ENCODE results near the gene MUC12.
"Not testable (repeated sequence)": the region's sequence is repeated elsewhere in the genome, so short reads cannot be mapped to it uniquely, and the experiment has no call there.

The MUC12 gene, protein sequence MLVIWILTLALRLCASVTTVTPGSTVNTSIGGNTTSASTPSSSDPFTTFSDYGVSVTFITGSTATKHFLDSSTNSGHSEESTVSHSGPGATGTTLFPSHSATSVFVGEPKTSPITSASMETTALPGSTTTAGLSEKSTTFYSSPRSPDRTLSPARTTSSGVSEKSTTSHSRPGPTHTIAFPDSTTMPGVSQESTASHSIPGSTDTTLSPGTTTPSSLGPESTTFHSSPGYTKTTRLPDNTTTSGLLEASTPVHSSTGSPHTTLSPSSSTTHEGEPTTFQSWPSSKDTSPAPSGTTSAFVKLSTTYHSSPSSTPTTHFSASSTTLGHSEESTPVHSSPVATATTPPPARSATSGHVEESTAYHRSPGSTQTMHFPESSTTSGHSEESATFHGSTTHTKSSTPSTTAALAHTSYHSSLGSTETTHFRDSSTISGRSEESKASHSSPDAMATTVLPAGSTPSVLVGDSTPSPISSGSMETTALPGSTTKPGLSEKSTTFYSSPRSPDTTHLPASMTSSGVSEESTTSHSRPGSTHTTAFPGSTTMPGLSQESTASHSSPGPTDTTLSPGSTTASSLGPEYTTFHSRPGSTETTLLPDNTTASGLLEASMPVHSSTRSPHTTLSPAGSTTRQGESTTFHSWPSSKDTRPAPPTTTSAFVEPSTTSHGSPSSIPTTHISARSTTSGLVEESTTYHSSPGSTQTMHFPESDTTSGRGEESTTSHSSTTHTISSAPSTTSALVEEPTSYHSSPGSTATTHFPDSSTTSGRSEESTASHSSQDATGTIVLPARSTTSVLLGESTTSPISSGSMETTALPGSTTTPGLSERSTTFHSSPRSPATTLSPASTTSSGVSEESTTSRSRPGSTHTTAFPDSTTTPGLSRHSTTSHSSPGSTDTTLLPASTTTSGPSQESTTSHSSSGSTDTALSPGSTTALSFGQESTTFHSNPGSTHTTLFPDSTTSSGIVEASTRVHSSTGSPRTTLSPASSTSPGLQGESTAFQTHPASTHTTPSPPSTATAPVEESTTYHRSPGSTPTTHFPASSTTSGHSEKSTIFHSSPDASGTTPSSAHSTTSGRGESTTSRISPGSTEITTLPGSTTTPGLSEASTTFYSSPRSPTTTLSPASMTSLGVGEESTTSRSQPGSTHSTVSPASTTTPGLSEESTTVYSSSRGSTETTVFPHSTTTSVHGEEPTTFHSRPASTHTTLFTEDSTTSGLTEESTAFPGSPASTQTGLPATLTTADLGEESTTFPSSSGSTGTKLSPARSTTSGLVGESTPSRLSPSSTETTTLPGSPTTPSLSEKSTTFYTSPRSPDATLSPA (N-terminal part only)

DNA sequence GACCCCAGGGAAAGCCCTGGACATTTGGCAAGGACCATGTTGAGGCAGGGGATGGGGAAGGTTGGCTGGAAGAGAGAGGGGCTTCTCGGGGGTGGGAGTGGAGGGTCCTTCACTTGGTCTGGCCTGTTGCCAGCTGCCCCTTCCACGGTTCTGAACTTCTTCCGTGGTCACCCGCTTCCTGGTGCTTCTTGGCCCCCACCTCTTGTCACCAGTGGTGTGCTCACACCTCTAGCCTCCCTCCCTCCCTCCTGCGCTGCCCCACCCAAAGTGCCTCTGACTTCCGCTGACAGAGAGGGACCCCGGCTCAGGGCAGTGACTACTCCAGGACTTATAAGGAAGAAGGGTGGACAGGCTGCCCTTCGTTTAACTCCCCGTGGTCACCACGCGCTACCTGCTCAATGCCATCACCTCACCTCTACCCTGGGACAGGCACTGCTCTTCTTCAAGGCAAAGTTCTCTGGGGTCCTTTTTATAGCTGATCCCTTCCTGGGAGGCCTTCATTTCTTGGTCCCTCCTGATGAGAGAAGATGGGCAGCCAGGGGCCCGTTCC, at the start of gene MUC12:
Gene MUC12 (plus strand): TSS at position 500 of the 550 bp plus-strand sequence. CDS start 58 bp downstream, outside the sequence.
- no peak for DNase-seq (ENCODE audit: low read depth)

DNA sequence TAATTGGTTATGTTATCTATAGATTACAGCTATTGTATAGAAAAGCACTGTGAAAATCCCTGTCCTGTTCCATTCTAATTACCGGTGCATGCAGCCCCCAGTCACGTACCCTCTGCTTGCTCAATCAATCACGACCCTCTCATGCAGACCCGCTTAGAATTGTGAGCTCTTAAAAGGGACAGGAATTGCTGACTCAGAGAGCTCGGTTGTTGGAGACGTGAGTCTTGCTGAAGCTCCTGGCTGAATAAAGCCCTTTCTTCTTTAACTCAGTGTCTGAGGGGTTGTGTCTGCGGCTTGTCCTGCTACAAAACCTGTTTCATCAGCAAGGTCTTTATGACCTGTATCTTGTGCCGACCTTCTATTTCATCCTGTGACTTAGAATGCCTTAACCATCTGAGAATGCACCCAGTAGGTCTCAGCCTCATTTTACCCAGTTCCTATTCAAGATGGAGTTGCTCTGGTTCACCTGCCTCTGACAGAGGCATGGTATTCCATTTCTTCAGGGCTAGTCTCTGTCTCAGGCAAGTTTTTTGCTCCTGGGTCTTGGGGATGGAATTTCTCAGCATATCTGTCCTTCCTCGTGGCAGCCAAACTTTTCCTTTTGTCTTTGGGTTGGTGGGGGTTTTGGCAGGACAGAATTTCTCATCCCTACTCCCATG, 49.5 kb upstream of the MUC12 start:
- DNase-seq (ENCODE audit: low read depth) = not testable (repeated sequence)

DNA sequence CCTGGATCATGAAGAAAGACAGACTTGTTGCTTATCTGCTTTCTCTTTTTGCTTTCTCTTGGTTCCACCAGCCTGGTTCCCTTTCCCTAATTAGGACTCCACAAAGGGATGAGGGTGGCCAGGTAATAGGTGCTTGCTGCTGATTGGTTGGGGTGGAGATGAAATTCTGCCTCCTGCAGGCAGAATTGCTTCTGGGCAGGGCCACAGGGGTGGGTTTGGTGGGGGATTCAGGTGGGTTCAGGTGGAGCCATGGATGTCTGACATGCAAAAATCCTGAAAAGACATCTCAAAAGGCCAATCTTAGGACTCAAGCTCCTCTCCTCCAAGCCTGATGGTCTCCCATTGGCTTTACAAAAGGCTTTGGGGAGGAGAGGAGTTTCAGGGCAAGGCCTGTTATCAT, 48.3 kb upstream of the MUC12 start:
- no peak for DNase-seq (ENCODE audit: low read depth)

DNA sequence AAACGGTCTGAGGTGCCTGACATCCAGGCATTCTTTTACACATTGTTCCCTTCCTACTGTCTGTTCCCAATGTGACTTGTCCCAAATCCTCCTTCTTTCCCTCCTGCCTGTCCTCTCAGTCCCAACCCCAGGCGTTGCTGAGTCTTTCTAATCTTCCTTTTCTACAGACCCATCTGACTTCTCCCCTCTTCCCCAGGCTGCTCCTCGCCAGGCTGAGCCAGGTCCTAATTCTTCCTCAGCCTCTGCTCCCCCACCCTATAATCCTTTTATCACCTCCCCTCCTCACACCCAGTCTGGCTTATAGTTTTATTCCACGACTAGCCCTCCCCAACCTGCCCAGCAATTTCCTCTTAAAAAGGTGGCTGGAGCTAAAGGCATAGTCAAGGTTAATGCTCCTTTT, 45.7 kb upstream of the MUC12 start:
- DNase-seq (ENCODE audit: low read depth) = not testable (repeated sequence)

DNA sequence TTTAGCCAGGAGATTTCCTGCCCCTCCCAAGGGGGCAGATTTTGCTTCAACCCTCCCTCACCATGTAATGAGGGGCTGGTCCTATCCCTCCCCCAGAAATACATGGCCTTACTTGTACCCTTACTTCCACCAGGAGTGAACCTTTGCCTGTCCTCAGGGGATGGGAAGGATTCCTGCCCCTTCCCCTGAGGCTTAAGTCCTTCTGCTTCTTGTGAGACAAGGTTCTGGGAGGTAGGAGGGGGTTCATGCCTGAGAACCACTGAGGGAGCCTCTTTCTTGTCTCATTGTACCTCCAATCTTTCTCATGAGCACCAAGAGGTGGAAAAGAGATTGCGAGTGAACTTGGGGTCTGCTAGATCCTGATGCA, 39.6 kb upstream of the MUC12 start:
- DNase-seq (ENCODE audit: low read depth) = no peak

DNA sequence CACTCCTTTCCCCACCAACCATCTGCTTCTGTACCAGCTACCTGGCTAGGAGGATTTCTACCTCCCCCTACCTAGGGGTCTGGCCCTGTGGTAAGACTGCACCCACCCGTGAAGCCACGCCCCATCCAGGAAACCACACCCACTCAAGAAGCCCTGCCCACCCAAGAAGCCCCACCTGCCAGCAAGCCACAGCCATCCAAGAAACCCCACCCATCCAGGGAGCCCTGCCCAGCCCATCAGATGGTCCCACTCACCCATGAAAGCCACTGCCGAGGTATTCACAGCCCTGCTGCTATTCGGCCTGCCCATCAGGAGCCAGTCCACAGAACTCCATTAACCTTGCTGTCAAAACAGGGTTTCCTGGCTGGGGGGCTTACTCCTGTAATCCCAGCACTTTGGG, 35.6 kb upstream of the MUC12 start:
- no peak for DNase-seq (ENCODE audit: low read depth)

DNA sequence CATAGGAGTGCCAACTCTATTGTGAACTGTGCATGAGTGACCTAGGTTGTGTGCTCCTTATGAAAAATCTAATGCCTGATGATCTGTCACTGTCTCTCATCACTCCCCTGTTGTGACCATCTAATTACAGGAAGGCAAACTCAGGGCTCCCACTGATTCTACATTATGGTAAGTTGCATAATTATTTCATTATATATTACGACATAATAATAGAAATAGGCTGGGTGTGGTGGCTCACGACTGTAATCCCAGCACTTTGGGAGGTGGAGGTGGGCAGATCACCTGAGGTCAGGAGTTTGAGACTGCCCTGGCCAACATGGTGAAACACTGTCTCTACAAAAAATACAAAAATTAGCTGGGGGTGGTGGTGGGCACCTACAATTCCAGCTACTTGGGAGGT, 34.0 kb upstream of the MUC12 start:
- not testable (repeated sequence) for DNase-seq (ENCODE audit: low read depth)

DNA sequence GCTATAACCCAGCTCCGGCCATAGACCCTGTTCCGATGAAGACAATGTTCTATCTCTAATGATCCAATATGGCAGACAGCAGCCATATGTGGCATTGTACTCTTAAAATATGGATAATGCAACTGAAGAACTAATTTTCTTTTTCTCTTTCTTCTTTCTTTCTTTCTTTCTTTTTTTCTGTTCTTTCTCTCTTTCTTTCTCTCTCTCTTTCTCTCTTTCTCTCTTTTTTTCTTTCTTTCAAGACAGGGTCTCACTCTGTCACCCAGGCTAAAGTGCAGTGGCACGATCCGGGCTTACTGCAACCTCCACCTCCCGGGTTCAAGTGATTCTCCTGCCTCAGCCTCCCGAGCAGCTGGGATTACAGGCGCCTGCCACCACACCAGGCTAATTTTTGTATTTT, 33.2 kb upstream of the MUC12 start:
- DNase-seq (ENCODE audit: low read depth) = not testable (repeated sequence)

DNA sequence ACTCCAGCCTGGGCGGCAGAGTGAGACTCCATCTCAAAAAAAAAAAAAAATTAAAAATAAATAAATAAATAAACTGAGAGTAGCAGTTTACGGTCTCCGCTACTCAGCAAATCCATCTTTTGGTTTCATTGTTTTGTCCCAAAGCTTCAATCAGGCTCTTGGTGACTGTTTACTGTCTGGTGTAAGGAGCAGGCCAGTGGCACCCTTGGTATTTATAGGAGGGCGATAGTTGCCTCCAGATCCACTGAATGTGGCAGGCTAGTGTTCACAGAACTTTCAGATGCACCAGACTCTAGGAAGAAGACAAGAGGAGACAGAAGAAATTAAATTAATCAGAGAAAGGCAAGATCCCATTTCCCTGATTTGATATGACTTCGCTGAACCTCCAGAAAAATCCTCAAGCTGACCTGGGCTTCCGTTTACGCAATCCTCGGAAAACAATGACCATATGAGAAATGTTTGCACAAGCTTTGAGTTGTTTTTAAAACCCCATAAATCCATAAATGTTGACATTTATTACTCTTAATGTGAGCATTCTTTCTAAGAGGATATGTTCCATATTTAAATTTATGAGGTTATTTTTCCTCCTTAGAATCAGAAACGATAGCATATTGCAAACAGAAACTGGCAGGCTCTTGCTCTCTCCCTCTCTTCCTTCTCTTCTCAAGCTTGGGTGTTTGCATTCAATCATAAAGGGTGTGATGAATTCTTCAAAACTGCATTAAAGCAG, 27.2 kb upstream of the MUC12 start:
- no peak for DNase-seq (ENCODE audit: low read depth)

DNA sequence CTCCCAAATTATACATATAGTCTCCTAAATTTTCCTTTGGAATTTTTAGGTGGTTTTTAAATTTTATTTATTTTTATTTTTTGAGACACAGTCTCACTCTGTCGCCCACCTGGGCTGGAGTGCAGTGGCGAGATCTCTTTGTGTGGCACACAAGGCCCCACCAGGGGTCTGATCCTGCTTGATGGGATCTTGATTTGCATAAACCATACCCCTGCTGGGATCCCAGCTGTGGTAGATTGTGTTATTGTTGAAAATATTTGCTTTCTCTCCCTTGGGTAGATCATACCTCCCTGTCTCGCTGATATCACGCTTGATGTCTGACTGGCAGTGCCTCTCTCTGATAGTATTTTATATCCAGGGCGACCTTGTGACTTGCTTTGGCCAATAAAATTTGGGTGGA, 25.7 kb upstream of the MUC12 start:
- no peak for DNase-seq (ENCODE audit: low read depth)

DNA sequence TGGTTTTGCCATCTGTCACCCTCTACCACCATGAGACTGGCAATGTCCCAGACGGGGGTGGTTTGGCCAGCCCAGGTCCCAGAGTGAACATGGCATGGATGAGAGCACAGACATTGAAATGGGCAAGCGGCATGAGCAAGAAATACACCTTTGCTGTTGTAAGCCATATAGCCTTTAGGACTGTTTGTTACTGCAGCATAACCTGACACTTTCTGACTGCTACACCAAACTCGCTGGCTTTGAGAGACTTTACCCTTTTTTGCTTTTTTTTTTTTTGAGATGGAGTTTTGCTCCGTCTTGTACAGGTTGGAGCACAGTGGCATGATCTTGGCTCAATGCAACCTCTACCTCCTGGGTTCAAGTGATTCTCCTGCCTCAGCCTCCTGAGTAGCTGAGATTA, 25.2 kb upstream of the MUC12 start:
- no peak for DNase-seq (ENCODE audit: low read depth)

DNA sequence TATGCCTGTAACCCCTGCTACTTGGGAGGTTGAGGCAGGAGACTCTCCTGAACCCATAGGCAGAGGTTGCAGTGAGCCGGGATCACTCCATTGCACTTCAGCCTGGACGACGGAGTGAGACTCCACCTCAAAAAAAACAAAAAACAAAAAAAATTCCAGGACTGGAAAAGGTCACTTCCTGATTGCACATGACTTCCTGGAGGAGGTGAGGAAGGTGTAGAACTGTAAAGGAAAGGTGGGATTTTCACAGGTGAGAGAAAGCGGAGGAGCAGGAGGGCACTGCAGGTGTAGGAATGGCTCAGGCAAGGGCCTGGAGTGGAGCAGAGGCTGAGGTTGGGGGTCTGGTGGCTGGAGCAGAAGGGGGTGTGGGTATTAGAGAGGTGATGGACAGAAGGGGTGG, 23.3 kb upstream of the MUC12 start:
- DNase-seq (ENCODE audit: low read depth) = no peak

DNA sequence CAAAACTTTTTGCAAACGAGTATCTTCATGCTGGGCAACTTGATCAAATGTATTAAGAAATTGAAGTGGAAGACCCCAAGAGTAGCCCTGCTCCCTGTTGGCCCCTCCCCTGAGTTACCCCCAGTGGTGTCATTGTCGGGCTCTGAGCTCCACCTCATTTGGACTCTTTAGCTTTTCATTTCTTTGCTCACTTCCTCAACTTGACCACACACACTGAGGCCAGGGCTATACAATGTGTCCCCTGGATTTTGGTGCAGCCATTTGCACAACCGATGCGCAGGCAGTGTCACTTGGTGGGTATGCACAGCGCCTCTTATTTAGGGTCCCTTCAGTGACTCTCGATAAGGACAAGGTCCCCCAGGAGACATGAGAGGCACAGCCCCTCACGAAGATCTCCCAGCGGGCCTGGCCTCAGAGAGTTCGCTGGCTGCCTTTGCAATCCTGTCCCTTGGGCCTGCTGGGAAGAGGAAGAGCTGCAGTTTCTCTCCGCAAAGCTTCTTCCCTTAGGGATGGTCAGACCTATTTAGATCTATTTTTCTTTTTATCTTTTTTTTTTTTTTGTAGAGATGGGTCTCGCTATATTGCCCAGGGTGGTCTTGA, 22.5 kb upstream of the MUC12 start:
- DNase-seq (ENCODE audit: low read depth) = no peak

DNA sequence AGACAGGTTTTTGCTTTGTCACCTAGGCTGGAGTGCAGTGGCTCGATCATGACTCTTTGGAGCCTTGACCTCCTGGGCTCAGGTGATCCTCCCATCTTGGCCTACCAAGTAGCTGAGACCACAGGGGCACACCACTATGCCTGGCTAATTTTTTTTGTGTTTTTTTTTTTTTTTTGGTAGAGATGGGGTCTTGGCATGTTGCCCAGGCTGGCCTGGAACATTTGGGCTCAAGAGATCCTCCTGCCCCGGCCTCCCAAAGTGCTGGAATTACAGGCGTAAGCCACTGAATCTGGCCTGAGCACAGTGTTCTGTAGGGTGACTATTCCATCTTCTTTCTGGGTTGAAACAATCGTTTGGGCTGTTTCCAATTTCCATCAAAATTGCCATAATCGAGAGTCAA, 21.6 kb upstream of the MUC12 start:
- DNase-seq (ENCODE audit: low read depth) = no peak

DNA sequence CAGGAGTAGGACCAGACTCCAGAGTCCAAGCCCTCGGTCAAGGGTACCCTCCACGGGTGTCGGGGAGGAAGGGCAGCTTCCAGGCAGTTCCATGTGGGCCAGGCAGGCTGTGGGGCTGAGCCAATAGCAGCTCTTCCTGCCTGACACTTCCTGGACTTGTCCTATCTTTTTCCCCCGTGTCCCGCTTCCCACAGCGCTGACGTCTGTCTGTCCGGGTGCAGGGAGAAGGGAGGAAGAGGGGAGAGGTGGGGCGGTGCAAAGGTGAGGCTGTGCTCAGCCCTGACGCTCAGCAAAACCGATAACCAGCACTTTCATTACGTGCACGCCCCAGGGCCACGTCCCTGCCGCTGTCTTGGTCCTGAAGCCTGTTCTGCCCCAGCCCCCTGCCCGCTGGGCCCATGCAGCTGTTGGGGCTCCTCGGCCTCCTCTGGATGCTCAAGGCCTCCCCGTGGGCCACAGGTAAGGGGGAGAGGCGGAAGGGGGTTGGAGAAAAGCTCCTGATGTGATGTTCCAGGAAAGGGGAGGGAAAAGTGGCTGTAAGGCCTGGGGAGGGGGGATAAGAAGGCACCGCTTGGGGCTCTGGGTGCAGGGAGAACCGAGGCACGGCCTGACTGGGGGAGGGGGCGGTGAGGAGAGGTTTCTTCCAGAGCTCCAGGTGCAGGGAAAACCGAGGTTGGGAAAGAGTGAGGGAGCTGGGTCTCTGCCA, 20.0 kb upstream of the MUC12 start, which contains the start of gene MUC3A:
Gene MUC3A (plus strand): TSS at position 308 of the 706 bp plus-strand sequence. CDS start 91 bp downstream, at position 399.
- DNase-seq (ENCODE audit: low read depth) = no peak

DNA sequence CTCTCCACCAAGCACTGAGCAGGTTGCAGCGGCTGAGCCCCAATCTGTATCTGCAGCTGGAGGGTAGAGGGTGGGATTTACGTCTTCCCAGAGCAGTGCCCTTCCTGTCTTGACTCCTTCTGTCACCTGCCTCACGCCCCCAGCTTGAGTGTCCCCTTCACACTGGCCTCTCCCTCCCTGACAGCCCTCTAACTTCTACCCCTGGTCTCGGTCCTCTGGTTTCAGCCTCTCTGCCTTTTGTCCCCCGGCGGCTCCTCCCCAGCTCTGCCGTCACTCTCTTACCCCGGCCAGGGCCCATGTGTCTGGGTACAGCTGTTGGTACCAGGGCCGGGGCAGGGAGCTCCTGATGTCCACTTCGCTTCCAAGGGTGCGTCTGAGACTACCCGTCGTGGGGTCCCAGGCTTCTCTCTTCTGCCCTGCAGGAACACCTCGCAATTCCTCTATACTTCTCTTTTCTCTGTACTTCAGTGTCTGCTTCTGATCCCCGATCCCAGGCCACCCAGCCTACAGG, 19.4 kb upstream of the MUC12 start:
- DNase-seq (ENCODE audit: low read depth) = no peak

DNA sequence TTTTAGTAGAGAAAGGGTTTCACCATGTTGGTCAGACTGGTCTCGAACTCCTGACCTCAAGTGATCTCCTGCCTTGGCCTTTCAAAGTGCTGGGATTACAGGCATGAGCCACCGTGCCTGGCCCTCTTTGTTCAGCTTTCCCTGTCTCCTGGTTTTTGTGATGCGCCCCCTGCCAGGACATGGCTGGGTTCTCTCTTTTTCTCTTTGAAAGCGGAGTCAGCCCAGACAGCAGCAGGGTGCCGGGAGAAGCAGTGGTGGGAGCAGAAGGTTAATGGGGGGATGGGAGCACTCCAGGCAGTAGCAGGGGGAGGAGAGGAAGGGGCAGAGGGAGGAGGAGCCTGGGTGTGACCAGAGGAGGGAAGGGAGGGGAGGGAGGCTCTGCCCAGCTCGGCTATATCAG, 18.2 kb upstream of the MUC12 start:
- DNase-seq (ENCODE audit: low read depth) = no peak

DNA sequence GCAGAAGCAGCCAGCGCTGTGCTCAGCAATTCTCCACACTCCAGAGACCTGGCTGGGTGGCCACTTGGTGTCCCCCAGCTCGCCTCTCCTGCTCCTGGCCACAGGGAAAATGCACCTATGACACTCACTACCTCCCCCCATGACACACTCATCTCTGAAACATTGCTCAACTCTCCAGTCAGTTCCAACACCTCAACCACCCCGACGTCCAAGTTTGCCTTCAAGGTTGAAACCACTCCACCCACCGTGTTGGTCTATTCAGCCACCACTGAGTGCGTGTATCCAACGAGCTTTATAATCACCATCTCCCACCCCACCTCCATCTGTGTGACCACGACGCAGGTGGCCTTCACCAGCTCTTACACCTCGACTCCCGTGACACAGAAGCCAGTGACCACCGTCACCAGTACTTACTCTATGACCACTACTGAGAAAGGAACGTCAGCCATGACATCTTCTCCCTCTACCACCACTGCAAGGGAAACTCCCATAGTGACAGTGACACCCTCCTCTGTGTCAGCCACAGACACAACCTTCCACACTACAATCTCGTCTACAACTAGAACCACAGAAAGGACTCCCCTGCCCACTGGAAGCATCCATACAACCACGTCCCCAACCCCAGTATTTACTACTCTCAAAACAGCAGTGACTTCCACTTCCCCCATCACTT, 17.3 kb upstream of the MUC12 start:
- no peak for DNase-seq (ENCODE audit: low read depth)

DNA sequence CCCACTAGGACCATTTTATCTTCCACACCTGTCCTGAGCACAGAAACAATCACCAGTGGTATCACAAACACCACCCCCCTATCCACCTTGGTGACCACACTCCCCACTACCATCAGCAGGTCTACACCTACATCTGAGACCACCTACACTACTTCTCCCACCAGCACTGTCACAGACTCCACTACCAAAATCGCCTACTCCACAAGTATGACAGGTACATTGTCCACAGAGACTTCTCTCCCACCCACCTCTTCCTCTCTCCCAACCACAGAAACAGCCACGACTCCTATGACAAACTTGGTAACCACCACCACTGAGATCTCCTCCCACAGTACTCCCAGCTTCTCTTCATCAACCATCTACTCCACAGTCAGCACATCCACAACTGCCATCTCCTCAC, 16.7 kb upstream of the MUC12 start:
- DNase-seq (ENCODE audit: low read depth) = no peak

Measured in fibroblast of the conjunctiva (primary cell).